Esophagus muscularis mucosa (tissue), 4 donors: ENCODE measurements around the gene YY1.

ENCODE experiments used
- CTCF ChIP-seq, 3 experiments: fragments of 200-600 bp in 2 of 3; fragments of 450-650 bp in 1 of 3; sonication (generic) in 2 of 3; IDR thresholded peaks; one replicate each; pipeline ENCODE4 v1.5.1; 2017 to 2019; ENCODE audit warnings: antibody characterized with exemption in 3 of 3, mild to moderate bottlenecking in 2 of 3, moderate library complexity in 1 of 3
- EP300 ChIP-seq: sonication (generic); formaldehyde crosslinking; IDR thresholded peaks from one replicate; pipeline ENCODE4 v1.6.1; 2017; ENCODE audit warnings: antibody characterized with exemption
- POLR2A ChIP-seq: fragments of 450-650 bp; IDR thresholded peaks from one replicate; pipeline ENCODE4 v1.6.1; 2017; ENCODE audit warnings: antibody characterized with exemption, moderate library complexity, mild to moderate bottlenecking, low read depth
- POLR2AphosphoS5 ChIP-seq, 2 donors: sonication (generic); formaldehyde crosslinking; IDR thresholded peaks; one replicate each; pipeline ENCODE4 v1.6.1; 2017; ENCODE audit warnings: antibody characterized with exemption in 2 of 2

GRCh38 chr14:100268591-100269207 lies 29.8 kb downstream of the YY1 start:
- no peak for TF ChIP-seq POLR2A
- no peak for TF ChIP-seq CTCF (IDR thresholded peaks at IDR 0.05)
- TF ChIP-seq POLR2AphosphoS5 (IDR thresholded peaks at IDR 0.05), result no peak
- TF ChIP-seq EP300, result no peak
